ENCODE results near the gene SUMO2.

GRCh38 chr17:75207760-75208159, 25.0 kb upstream of the SUMO2 start:
- no peak for TF ChIP-seq CHD1 (IDR thresholded peaks at IDR 0.05; ENCODE audit: low read length)
- TF ChIP-seq, protein P1, sequence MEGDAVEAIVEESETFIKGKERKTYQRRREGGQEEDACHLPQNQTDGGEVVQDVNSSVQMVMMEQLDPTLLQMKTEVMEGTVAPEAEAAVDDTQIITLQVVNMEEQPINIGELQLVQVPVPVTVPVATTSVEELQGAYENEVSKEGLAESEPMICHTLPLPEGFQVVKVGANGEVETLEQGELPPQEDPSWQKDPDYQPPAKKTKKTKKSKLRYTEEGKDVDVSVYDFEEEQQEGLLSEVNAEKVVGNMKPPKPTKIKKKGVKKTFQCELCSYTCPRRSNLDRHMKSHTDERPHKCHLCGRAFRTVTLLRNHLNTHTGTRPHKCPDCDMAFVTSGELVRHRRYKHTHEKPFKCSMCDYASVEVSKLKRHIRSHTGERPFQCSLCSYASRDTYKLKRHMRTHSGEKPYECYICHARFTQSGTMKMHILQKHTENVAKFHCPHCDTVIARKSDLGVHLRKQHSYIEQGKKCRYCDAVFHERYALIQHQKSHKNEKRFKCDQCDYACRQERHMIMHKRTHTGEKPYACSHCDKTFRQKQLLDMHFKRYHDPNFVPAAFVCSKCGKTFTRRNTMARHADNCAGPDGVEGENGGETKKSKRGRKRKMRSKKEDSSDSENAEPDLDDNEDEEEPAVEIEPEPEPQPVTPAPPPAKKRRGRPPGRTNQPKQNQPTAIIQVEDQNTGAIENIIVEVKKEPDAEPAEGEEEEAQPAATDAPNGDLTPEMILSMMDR (IDR thresholded peaks at IDR 0.05 in 2 of 3, conservative IDR thresholded peaks at IDR 0.05 in 1 of 3; ENCODE audit: insufficient read depth in 2 of 3, low read depth in 1 of 3, low read length in 3 of 3), result no peak
- no peak for TF ChIP-seq ELK1 (CRISPR knock-in tag; IDR thresholded peaks at IDR 0.05)
- TF ChIP-seq ZZZ3 (IDR thresholded peaks at IDR 0.05), result no peak

Data from K562 (cell line).